HTERT RPE-1 (cell line): Measurements from ENCODE around the gene JAK1.
"Not testable (repeated sequence)": the region's sequence is repeated elsewhere in the genome, so short reads cannot be mapped to it uniquely, and the experiment has no call there.

Experiments used
- in situ Hi-C: fragments of 300-500 bp; cut with MboI; formaldehyde crosslinking; loops from 4 replicates; pipeline ENCODE4 v1.14.3; 2020; ENCODE audit warnings: low sequenced_read_pairs

JAK1 gene

GRCh38 chr1:64923294-64923718, 43.0 kb downstream of the JAK1 start:
- in situ Hi-C loops: no loop called here

GRCh38 chr1:64922336-64922735, 44.0 kb downstream of the JAK1 start:
- in situ Hi-C loops: no loop called here

GRCh38 chr1:64921771-64922170, 44.6 kb downstream of the JAK1 start:
- in situ Hi-C loops: no loop called here

GRCh38 chr1:64920941-64921589, 45.3 kb downstream of the JAK1 start:
- in situ Hi-C loops: no loop called here

GRCh38 chr1:64919120-64919519, 47.2 kb downstream of the JAK1 start:
- in situ Hi-C loops: not testable (repeated sequence)

GRCh38 chr1:64917907-64918306, 48.4 kb downstream of the JAK1 start:
- in situ Hi-C loops: no loop called here

- in situ Hi-C loops: no loop called here
Measured at GRCh38 chr1:64917328-64917861, 49.0 kb downstream of the JAK1 start.

- in situ Hi-C loops: no loop called here
Measured at GRCh38 chr1:64915381-64916274, 50.7 kb downstream of the JAK1 start.

GRCh38 chr1:64913361-64914015, 52.9 kb downstream of the JAK1 start:
- in situ Hi-C loops: no loop called here

GRCh38 chr1:64912191-64912590, 54.2 kb downstream of the JAK1 start:
- in situ Hi-C loops: no loop called here

- in situ Hi-C loops: no loop called here
Measured at GRCh38 chr1:64911326-64911725, 55.0 kb downstream of the JAK1 start.

GRCh38 chr1:64909031-64909430, 57.3 kb downstream of the JAK1 start:
- in situ Hi-C loops: no loop called here

GRCh38 chr1:64908575-64908974, 57.8 kb downstream of the JAK1 start:
- in situ Hi-C loops: no loop called here

GRCh38 chr1:64906447-64906846, 59.9 kb downstream of the JAK1 start:
- in situ Hi-C loops: no loop called here

GRCh38 chr1:64903593-64903992, 62.8 kb downstream of the JAK1 start:
- in situ Hi-C loops: no loop called here

GRCh38 chr1:64901663-64902062, 64.7 kb downstream of the JAK1 start:
- in situ Hi-C loops: no loop called here

- in situ Hi-C loops: no loop called here
Measured at GRCh38 chr1:64900916-64901315, 65.4 kb downstream of the JAK1 start.

- in situ Hi-C loops: no loop called here
Measured at GRCh38 chr1:64898107-64898861, 68.1 kb downstream of the JAK1 start.

- in situ Hi-C loops: no loop called here
Measured at GRCh38 chr1:64896551-64896950, 69.8 kb downstream of the JAK1 start.

GRCh38 chr1:64895500-64895899, 70.8 kb downstream of the JAK1 start:
- in situ Hi-C loops: no loop called here
